KG1 (cell line): Measurements from ENCODE around the gene PHYHD1.
"Not testable (repeated sequence)": the region's sequence is repeated elsewhere in the genome, so short reads cannot be mapped to it uniquely, and the experiment has no call there.

Source experiments
- DNase-seq: peaks from one replicate; lab custom pipeline; 2025; lab: John Stamatoyannopoulos, UW

PHYHD1 gene

GRCh38 chr9:128921881-128922763 lies 1.3 kb downstream of the PHYHD1 start:
- DNase-seq: no peak

- DNase-seq: no peak
These were observed 2.7 kb downstream of the PHYHD1 start for GRCh38 chr9:128923493-128923883.

- no peak for DNase-seq
These were observed 7.1 kb downstream of the PHYHD1 start for GRCh38 chr9:128927731-128928411.

GRCh38 chr9:128928624-128929023 lies 7.8 kb downstream of the PHYHD1 start:
- no peak for DNase-seq

- no peak for DNase-seq
These were observed 8.8 kb downstream of the PHYHD1 start for GRCh38 chr9:128929560-128929959.

- DNase-seq: no peak
These were observed 12.9 kb downstream of the PHYHD1 start for GRCh38 chr9:128933731-128934130.

- DNase-seq: no peak
These were observed 15.5 kb downstream of the PHYHD1 start for GRCh38 chr9:128936171-128936865.

- no peak for DNase-seq
These were observed 16.8 kb downstream of the PHYHD1 start for GRCh38 chr9:128937310-128938165.

- no peak for DNase-seq
These were observed 19.6 kb downstream of the PHYHD1 start for GRCh38 chr9:128940271-128940921.

- no peak for DNase-seq
These were observed 20.4 kb downstream of the PHYHD1 start for GRCh38 chr9:128940946-128941755.

GRCh38 chr9:128943832-128944620 lies 23.2 kb downstream of the PHYHD1 start:
- no peak for DNase-seq

GRCh38 chr9:128944966-128945365 lies 24.2 kb downstream of the PHYHD1 start:
- DNase-seq: not testable (repeated sequence)

- no peak for DNase-seq
These were observed 25.2 kb downstream of the PHYHD1 start for GRCh38 chr9:128945798-128946501.

GRCh38 chr9:128946571-128947276 lies 25.9 kb downstream of the PHYHD1 start:
- DNase-seq: no peak

GRCh38 chr9:128947277-128947526 lies 26.4 kb downstream of the PHYHD1 start:
- DNase-seq: no peak

GRCh38 chr9:128947527-128948301 lies 26.9 kb downstream of the PHYHD1 start, which contains the start of the genes DOLK and NUP188:
TSS of gene DOLK (minus strand) at chr9:128947603. CDS start at chr9:128947303, 300 bp downstream.
TSS of gene NUP188 (plus strand) at chr9:128947699. CDS start at chr9:128947720, 21 bp downstream.
- peak; percentile 93 for DNase-seq

- not testable (repeated sequence) for DNase-seq
These were observed 40.6 kb downstream of the PHYHD1 start for GRCh38 chr9:128961403-128961802.
